Prostate gland (tissue), 2 donors: ENCODE data around the gene HERPUD1.

ENCODE experiments used
- POLR2AphosphoS5 ChIP-seq: sonication (generic); formaldehyde crosslinking; IDR thresholded peaks from one replicate; pipeline ENCODE4 v1.6.1; 2017; ENCODE audit warnings: antibody characterized with exemption
- TF ChIP-seq, protein P1 (sequence below), 4 experiments: fragments of 200-600 bp in 2 of 4; fragments of 450-650 bp in 2 of 4; sonication (generic) in 2 of 4; IDR thresholded peaks; 1 replicate in 3 of 4; 2 replicates in 1 of 4; pipeline ENCODE4 v1.5.1; 2016 to 2019; ENCODE audit warnings: antibody characterized with exemption in 4 of 4, mild to moderate bottlenecking in 2 of 4, moderate library complexity in 2 of 4

GRCh38 chr16:56983211-56983751, 51.3 kb downstream of the HERPUD1 start:
- TF ChIP-seq, protein P1, sequence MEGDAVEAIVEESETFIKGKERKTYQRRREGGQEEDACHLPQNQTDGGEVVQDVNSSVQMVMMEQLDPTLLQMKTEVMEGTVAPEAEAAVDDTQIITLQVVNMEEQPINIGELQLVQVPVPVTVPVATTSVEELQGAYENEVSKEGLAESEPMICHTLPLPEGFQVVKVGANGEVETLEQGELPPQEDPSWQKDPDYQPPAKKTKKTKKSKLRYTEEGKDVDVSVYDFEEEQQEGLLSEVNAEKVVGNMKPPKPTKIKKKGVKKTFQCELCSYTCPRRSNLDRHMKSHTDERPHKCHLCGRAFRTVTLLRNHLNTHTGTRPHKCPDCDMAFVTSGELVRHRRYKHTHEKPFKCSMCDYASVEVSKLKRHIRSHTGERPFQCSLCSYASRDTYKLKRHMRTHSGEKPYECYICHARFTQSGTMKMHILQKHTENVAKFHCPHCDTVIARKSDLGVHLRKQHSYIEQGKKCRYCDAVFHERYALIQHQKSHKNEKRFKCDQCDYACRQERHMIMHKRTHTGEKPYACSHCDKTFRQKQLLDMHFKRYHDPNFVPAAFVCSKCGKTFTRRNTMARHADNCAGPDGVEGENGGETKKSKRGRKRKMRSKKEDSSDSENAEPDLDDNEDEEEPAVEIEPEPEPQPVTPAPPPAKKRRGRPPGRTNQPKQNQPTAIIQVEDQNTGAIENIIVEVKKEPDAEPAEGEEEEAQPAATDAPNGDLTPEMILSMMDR (IDR thresholded peaks at IDR 0.05), result no peak
- no peak for TF ChIP-seq POLR2AphosphoS5
